GM18520 (cell line): ENCODE data around the gene FOXG1.

Source experiments
- ATAC-seq: cut with Tn5 transposase; IDR thresholded peaks from one replicate; pipeline ENCODE4 v1.9.1; 2021; ENCODE audit not compliant: unreplicated experiment

The FOXG1 gene

GRCh38 chr14:28761438-28762291 lies 4.9 kb upstream of the FOXG1 start:
- no peak for ATAC-seq

GRCh38 chr14:28762303-28762954 lies 4.2 kb upstream of the FOXG1 start:
- no peak for ATAC-seq

GRCh38 chr14:28762955-28763326 lies 3.6 kb upstream of the FOXG1 start:
- no peak for ATAC-seq

GRCh38 chr14:28763751-28764256 lies 2.8 kb upstream of the FOXG1 start:
- ATAC-seq: no peak

- no peak for ATAC-seq
Observed at GRCh38 chr14:28764257-28765160, 2.1 kb upstream of the FOXG1 start.

- no peak for ATAC-seq
Observed at GRCh38 chr14:28765169-28765830, 1.3 kb upstream of the FOXG1 start.

GRCh38 chr14:28765831-28766468 lies 637 bp upstream of the FOXG1 start:
- ATAC-seq: no peak

- no peak for ATAC-seq
Observed at GRCh38 chr14:28767030-28767852, 654 bp downstream of the FOXG1 start.

GRCh38 chr14:28767853-28768741 lies 1.5 kb downstream of the FOXG1 start:
- no peak for ATAC-seq

GRCh38 chr14:28769276-28769880 lies 2.8 kb downstream of the FOXG1 start:
- ATAC-seq: no peak

- ATAC-seq: no peak
Observed at GRCh38 chr14:28770061-28770460, 3.5 kb downstream of the FOXG1 start.

- no peak for ATAC-seq
Observed at GRCh38 chr14:28770630-28771029, 4.0 kb downstream of the FOXG1 start.

- no peak for ATAC-seq
Observed at GRCh38 chr14:28771168-28771567, 4.6 kb downstream of the FOXG1 start.

- no peak for ATAC-seq
Observed at GRCh38 chr14:28772613-28773012, 6.0 kb downstream of the FOXG1 start.

GRCh38 chr14:28773176-28773575 lies 6.6 kb downstream of the FOXG1 start:
- ATAC-seq: no peak

GRCh38 chr14:28773861-28774691 lies 7.5 kb downstream of the FOXG1 start:
- ATAC-seq: no peak
